LNCaP clone FGC (cell line): ENCODE results near the gene DKK3.

Experiments used
- DNase-seq: peaks from one replicate; pipeline ENCODE4 v3.0.0-alpha.2; 2011; ENCODE audit warnings: low read depth
- H3K4me3 ChIP-seq: 2 replicates; pipeline ENCODE4 v1.5.1; 2011; ENCODE audit warnings: mild to moderate bottlenecking, low read depth, low read length, control low read depth
- CTCF ChIP-seq: IDR thresholded peaks from 2 replicates; pipeline ENCODE4 v1.5.1; 2012; ENCODE audit warnings: mild to moderate bottlenecking; ENCODE audit not compliant: control insufficient read depth, insufficient read depth; ENCODE audit errors: extremely low read depth

The DKK3 gene

GRCh38 chr11:11978098-11978637 is 30.3 kb downstream of the DKK3 start:
- TF ChIP-seq CTCF: no peak
- no peak for DNase-seq
- H3K4me3 ChIP-seq: no peak overlapping the region

- H3K4me3 ChIP-seq: no peak overlapping the region
- DNase-seq: no peak
- TF ChIP-seq CTCF: no peak
Measured at GRCh38 chr11:11977206-11977938, 31.1 kb downstream of the DKK3 start.

GRCh38 chr11:11976481-11977127 is 31.8 kb downstream of the DKK3 start:
- DNase-seq: no peak
- H3K4me3 ChIP-seq: no peak overlapping the region
- TF ChIP-seq CTCF: no peak

- no peak overlapping the region for H3K4me3 ChIP-seq
- no peak for DNase-seq
- TF ChIP-seq CTCF: no peak
Measured at GRCh38 chr11:11975201-11976092, 33.0 kb downstream of the DKK3 start.

GRCh38 chr11:11973866-11974265 is 34.6 kb downstream of the DKK3 start:
- DNase-seq: no peak
- TF ChIP-seq CTCF: no peak
- H3K4me3 ChIP-seq: no peak overlapping the region

- H3K4me3 ChIP-seq: no peak overlapping the region
- TF ChIP-seq CTCF: no peak
- DNase-seq: no peak
Measured at GRCh38 chr11:11973361-11973800, 35.0 kb downstream of the DKK3 start.
